GM12873 (cell line): ENCODE results near the gene CD48.

Experiments used
- TF ChIP-seq, protein P1 (sequence below): IDR thresholded peaks from 2 replicates; pipeline ENCODE4 v1.5.1; 2012; ENCODE audit warnings: low read depth, mild to moderate bottlenecking, moderate library complexity, low read length, control low read depth; ENCODE audit not compliant: insufficient read depth; ENCODE audit errors: missing control alignments

CD48 gene

DNA sequence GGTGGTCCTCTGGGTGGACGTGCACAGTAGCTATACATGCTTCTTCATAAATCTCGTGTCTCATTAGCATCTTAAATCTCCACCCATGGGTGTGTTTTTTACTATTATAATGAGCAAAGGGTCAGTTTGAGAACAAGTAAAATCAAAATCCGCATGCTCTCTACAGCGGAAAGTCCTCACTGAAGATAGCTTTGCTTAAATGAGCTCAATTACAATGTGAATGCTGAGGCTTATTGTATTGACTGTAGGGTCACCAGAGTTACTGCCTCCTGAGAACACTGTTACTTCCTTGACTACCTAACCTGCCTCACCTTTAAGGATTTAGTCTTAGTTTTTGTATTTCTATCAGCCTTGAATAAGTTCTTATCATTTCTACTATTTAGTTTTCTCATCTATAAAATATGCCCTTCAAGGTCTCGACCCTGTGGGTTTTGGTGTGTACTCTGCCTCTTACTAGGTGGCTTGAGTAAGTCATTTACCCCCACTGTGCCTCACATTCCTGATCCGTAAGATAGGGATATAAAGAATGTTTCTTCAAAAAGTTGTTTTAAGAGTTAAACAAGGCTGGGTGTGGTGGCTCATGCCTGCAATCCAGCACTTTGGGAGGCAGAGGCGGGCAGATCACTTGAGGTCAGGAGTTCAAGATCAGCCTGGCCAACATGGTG lies 35.3 kb upstream of the CD48 start:
- TF ChIP-seq, protein P1, sequence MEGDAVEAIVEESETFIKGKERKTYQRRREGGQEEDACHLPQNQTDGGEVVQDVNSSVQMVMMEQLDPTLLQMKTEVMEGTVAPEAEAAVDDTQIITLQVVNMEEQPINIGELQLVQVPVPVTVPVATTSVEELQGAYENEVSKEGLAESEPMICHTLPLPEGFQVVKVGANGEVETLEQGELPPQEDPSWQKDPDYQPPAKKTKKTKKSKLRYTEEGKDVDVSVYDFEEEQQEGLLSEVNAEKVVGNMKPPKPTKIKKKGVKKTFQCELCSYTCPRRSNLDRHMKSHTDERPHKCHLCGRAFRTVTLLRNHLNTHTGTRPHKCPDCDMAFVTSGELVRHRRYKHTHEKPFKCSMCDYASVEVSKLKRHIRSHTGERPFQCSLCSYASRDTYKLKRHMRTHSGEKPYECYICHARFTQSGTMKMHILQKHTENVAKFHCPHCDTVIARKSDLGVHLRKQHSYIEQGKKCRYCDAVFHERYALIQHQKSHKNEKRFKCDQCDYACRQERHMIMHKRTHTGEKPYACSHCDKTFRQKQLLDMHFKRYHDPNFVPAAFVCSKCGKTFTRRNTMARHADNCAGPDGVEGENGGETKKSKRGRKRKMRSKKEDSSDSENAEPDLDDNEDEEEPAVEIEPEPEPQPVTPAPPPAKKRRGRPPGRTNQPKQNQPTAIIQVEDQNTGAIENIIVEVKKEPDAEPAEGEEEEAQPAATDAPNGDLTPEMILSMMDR: no peak

- TF ChIP-seq, protein P1: no peak
Observed at GRCh38 chr1:160745551-160745950, 33.9 kb upstream of the CD48 start.

DNA sequence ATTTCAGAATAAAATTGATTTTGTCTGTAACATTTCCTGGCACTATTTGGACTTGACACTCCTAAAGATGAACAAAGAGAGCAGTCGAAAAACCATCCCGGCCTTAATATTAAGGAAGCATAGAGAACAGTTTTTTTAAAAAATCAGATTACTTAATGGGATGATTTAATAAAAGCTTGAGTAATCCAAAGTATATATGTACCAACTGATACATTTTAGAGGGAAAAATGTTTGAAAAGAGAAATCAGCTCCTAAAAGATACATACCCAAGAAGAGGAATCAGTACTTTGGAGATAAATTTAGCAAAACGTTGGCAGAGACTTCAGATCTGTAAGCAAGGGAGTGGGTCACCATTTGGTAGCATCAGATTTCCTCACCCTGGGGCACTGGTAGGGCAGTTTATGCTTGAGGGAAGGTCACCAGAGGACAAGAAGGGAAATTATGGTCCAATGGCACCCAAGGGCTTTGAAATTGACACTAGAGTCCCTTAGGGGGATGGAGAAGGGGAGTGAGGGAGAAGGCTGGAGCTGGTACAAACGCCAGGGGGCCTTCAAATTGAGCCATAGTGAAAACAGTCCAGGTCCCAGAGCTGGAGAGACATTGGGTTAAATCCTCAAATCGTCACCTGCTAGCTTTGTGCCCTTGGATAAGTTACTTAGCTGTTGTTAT lies 33.4 kb upstream of the CD48 start:
- TF ChIP-seq, protein P1: no peak

DNA sequence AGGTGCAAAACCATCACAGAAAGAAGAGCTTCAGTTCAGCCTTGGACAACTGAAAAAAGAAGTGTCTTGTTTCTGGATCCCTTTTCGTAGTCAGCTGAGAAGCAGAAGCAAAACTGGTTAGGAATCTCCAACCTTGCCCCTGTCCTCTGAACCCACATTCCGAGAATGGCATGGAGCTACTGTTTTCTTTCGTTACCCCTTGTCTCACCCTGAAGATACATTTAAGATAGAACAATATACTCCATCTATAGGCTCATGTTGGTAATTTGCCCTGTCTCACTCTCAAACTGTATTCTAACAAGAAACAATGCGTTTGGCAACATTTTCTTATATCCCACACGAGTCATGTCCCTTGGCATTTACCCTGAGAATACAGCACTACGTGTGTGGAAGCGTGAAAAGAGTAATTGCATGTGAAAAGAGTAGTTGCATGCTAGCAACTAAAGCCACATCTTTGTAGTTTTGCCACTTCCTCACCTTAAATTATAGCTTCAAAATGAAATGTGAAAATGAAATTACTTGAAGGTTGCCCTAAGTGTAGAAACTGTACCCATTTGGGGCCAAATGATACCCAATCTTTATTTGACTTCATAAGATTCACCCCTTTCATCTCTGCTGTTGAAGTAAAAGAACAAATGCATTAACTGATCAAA lies 32.7 kb upstream of the CD48 start:
- TF ChIP-seq, protein P1: peak; percentile 10

DNA sequence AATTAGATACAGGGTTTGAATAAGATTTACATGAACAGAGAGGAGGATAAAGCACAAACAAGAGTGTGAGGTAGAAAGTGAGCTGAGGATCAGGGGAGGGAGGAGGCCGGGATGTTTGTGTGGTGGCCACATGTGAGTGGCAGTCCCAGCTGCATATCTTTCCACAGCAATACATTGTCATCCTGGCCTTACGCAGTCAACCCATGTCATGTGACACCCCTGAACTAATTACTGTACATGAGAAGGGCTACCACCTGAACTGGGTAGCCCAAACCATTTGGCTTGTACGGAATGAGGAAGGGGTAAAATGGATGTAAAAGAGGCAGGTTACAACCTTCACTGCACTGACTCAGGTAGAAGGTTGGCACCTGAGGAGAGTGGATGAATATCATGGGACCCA lies 31.6 kb upstream of the CD48 start:
- TF ChIP-seq, protein P1: no peak

DNA sequence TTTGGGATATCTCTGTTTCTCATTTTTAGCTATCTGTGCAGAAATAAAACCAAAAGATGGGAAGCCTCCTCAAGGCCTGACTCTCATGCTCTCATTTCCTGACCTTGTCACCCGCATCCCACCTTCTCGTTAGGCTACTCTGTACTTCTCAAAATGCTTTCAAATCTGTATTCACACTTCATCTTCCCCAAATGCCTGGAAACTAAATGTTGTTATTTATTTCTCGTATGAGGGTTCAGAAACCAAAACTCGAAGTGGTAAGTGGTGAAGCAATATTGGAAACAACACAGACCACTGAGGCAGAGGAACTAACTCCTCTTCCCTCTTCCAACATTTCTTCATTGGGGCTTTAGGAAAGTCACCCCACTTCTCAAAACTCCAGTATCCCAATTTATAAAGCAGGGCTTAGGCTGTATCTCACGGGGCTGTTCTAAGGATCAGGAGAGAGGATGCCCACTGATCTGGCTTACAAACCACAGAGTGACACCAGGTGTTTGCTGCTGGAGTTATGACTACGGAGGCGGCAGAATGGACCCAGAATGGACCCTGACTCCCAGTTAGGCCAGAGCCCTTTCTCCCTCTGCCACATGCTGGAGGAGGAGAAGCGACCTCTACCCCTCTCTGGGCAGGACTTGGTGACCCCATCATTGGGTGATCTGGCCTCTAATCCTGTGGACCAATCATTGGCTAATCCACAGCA lies 31.0 kb upstream of the CD48 start:
- TF ChIP-seq, protein P1: no peak
